NCI-H1417 (cell line): ENCODE data around the gene FLVCR2.

Experiments
- DNase-seq, 3 experiments: peaks; one replicate each; lab custom pipeline; 2025; lab: John Stamatoyannopoulos, UW

The FLVCR2 gene

DNA sequence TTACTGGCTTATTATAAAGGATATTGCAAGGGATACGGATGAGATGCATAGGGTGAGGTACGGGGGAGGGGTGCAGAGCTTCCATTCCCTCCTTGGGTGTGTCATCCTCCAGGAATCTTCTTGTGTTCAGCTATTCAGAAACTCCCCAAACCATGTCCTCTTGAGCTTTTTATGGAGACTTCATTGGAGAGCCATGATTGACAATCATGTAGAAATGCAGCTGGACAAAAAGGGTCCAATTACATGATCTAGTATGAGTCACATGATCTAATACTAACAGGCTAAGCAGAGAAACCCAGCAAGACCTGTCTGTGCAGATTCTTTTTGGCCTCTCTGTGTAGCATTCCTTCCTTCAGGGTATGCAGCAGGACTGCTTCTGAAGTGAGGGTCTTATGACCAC, 23.9 kb upstream of the FLVCR2 start:
- DNase-seq: peak in 1 of 3 experiments; percentile 16

DNA sequence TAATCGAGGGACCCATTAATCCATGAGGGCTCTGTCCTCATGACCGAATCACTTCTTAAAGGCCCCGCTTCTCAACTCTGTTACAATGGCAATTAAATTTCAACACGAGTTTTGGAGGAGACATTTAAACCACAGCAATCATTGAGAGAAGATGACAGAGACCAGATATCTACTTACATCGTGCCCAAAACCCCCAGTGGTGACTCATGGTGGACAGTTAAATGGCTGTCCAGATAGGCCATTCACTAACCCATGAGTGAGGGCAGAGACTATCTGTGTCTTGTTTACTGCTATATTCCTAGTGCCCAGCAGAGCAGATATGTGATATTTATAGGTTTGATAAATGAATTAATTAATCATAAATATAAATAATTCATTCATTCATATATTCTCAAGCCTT, 20.0 kb upstream of the FLVCR2 start:
- no peak for DNase-seq

DNA sequence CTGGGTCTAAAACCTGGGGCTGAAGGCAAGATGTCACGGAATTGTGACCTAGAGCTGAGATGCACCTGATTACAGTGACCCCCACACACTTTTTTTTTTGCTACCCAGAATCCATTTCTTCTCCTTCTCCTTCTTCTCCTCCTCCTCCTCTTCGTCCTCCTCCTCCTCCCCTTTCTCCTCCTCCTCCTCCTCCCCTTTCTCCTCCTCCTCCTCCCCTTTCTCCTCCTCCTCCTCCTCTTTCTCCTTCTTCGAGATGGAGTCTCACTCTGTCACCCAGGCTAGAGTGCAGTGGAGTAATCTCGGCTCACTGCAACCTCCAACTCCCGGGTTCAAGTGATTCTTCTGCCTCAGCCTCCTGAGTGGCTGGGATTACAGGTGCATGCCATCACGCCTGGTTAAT, 19.4 kb upstream of the FLVCR2 start:
- no peak for DNase-seq

DNA sequence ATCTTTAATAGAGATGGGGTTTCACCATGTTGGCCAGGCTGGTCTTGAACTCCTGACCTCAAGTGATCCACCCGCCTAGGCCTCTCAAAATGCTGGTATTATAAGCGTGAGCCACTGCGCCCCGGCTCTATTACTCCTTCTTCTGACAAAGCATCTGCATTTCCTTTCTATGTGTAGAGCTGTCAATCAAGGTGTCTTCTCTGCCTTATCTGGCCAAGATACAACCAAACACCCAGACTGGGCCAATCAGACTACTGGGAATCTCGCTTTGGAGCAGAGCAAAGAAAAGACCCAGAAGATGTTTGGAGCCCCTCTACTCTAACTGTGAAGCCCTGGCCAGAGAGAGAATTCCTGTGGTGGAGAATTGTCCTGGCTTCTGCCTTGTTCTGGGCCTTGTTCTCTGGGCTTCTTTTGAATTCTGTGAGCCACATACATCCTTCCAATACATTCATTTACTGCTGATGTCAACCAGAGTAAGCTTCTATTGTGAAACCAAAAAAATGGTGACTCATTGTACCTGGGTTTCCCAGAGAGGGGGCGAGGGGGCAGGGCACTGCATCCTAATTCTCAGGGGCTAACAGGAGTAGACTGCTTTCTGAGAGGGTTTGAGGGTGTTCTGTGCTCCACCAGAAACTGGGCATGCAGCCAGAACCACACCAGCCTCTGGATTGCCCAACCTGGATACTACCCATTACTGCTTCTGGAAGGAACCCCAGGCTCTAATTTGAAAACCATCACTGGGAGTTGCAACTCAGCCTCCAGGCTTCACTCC, 18.8 kb upstream of the FLVCR2 start:
- no peak for DNase-seq

DNA sequence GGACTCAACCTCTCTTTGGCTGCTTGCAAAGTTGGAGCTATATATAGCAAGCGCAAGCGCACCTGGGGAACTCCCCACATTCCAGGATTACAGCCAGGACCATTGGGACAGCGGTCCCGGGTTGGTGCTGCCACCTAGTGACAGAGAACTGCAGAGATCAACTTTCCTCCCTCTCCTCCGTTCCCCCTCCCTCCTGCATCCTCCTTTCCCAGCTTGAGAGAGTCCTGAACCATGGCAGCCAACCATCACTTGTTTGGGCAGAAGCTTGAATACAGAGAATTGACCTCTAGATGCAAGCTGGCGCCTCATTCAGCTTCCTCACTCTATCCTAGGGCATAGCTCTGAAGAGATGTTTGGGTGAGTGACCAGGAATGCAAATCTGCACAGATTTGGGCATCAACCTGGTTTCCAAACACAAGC, 17.4 kb upstream of the FLVCR2 start:
- peak; percentile 55 to 85 (median 79) for DNase-seq

DNA sequence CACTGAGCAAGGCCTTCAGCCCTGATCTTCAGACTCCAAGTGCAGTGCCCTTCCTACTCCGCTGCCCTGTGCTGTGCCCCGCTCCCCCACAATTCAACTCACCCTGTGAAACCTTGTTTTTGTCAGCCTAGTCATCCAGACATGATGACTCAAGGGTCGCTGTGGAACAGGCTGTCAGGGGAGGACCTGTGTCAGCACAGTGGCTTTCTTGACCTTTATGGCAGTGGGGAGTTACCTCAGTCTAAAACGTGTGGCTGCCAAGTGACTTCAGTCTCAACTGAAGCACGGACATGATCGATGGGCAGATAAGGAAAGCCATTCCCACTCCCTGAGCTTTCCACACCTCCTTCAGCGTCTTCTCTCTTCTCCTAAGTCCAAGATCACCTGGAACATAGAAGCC, 16.3 kb upstream of the FLVCR2 start:
- DNase-seq: no peak

DNA sequence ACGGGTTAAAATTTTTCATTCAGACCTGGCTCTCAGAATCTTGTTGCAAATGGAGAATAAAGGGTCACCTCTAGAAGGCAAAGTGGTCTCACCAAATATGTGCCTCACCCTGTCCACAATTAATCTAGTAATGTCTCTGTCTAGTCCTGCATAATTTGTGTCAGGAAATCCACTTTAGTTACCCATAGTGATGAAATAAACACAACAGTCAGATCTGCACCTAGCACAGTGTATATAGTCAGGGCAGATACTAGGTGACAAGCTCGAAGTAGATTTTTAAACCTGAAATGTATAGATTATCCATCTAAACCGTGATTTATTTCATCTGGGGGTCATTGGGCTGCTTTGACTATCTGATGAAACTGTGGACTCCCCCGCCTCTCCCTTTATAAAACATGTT, 15.9 kb upstream of the FLVCR2 start:
- DNase-seq: no peak

DNA sequence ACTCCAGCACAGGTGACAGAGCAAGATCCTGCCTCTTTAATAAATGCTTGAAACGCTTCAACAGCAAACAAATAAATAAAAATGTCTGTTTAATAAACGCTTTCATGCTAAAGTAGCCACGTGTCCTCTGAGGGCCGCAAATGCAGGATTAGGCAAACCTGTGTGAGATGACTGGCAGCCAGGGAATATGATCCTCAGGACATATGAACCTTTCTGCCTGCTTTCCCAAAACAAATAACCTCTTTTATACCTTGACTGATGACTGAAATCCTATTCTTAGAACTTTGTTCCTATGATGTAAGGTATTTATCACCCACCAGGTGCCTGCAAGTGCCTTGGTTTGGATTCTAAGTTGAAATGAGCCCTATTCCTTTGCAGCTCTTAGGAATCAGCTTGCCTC, 14.5 kb upstream of the FLVCR2 start:
- peak; percentile 13 to 66 (median 34) for DNase-seq

DNA sequence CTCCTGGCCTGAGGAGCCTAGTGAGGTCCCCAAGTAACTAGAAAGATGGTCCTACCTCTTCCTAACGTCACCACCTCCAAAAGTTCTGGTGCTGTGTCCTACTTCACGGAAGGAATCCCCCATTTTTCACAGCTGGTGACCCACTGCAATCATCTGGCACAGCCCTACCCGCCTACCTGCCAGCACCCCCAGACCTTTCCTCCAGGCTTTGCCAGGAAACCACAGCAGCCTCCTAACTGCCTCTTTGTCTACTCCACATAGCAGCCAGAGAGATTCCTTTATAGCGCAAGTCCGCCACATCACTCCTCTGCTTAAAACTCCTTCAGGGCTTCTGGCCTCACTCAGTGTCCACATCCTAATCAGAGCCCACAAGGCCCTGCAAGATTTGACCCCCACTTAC, 13.4 kb upstream of the FLVCR2 start:
- DNase-seq: no peak

DNA sequence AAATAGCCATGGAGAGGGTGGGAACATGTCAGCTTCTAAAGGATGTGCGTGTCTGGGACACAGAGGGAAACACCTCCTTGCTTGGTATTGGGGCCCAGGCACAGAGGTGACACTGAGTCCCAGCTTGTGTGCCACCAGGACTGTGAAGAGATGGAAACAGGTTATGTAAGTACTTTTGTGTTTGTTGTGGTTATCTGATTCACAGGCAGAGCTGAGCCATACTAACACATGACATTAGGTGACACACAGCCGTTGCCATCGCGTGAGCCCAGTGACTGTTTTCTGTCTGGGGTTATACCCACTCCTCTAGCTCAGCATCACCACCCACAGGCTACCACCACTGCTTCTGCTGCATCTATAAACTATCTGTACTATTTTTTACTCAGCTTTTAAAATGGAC, 12.1 kb upstream of the FLVCR2 start:
- DNase-seq: no peak

DNA sequence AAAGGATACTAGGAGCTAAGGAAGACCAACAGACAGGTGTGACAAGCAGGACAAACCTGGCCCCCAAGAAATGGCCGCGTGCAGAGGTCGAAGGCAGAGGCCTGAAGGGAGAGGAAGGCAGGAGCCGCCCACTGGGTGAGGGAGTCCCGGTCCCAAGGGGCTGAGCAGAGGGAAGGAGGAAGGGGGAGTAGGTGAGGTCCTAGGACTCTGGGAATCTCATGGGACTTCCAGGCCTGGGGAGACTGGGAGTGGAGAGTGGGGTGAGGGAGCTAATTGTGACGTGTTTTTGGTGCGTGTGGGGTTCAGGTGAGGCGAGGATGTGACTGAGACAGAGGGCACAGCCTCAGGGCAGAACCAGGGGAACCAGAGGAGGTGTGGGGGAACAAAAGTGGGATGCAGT, 11.7 kb upstream of the FLVCR2 start:
- DNase-seq: no peak

DNA sequence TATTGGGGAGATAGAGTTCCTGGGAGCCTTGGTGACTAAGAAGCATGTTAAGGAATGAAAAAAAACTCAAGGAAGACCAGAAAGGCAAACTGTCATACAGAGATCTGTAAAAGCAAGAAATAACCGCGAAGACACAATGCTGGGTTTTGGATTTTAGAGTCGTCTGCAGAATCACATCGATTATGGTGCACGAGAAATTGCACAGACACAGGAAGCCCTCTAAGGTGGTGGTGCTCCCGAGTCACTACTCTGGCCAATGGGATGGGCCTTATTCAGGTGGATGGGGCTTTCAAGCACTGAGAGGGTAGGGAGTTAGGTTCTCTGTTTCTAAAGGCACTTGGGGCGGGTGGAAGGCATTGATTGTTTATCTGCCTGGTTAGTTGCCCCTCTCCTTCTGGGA, 10.3 kb upstream of the FLVCR2 start:
- DNase-seq: no peak

DNA sequence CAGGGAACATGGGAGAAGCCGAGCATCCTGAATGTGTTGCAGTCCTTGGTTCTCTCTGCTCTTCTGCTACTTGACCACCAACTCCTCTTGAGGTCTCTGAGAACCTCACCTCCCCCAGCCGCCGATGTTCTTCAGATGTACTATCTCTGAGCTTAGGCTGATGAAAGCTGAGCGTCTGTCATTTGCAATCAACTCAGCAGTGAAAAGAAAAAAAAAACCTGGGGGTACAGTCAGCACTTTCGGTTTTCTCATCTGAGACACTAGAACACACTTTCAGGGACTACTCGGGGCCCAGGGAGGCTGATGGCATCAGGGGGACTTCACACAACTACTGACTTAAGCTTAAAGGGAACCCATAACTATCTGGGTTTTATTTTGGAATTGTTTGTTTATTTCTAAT, 9.6 kb upstream of the FLVCR2 start:
- DNase-seq: no peak

DNA sequence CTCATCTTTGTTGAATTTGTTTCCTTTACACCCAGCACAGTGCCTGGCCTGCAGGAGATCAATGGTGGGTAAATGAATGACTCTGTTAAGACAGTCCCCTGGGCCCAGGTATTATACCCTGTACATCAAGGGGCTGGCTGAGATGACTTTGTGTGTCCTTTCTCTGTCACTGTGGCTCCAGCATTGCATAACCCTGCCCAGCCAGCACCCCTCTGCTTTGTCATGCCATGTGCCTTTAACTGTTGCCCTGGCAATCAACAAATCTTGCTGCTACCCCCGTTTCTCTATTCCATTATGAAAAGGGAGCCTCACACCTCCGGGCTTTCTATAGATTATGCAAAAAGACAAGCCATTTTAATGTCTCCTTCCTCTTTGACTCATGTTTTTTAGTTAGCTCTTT, 7.6 kb upstream of the FLVCR2 start:
- DNase-seq: no peak

DNA sequence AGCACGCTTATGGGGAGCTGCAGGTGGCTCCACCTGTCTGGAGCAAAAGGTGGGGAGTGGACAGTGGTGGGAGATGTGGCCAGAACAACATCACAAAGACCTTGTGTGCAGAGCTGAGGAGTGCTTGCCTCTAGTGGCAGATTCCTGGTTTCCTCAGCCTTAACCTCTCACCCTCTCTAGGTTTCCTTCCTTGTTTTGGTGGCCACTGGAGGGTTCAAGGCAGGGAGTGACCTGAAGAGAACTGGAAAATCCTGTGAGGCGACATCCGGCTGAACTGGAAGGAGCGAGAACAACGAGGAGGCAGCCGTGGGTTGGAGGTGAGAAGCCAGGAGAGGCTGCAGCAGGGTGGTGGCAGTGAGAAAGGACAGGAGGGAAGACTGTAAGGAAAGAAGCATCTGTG, 6.3 kb upstream of the FLVCR2 start:
- no peak for DNase-seq

DNA sequence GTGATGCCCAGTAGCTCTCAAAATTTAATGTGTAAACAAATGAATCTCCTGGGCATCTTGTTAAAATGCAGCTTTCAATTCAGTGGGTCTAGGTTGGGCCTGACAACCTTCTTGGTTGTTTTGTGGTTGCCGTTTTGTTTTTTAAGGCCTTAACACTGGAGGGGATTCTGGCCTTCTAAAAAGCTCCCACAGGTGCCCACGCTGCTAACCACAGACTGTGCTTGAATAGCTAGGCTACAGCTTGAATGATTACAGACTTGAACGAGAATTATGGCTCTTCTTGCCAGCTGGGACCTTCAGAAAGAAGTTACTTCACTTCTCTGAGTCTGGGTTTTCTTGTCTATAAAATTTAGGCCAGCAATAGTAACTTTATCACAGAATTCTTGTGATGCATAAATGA, 1.3 kb upstream of the FLVCR2 start:
- DNase-seq: no peak

DNA sequence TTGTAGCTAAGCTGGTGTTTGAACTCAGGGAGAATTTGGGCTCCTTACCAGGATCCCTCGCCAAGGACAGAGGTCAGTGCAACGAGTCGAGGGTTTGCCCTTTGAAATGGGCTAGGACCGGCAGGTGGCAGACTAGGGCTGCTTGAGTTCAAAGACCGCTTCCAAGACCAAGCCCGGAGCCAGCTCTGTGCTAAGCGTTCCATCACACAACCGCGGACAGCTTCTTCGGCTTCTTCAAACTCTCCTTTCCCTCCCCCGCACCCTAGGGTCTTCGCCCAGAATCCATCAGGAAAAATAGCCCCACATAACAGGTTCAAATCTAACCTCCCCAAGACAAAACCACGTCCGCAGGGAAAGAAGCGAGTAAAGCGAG, 705 bp upstream of the FLVCR2 start:
- DNase-seq: peak; percentile 65 to 82 (median 76)

DNA sequence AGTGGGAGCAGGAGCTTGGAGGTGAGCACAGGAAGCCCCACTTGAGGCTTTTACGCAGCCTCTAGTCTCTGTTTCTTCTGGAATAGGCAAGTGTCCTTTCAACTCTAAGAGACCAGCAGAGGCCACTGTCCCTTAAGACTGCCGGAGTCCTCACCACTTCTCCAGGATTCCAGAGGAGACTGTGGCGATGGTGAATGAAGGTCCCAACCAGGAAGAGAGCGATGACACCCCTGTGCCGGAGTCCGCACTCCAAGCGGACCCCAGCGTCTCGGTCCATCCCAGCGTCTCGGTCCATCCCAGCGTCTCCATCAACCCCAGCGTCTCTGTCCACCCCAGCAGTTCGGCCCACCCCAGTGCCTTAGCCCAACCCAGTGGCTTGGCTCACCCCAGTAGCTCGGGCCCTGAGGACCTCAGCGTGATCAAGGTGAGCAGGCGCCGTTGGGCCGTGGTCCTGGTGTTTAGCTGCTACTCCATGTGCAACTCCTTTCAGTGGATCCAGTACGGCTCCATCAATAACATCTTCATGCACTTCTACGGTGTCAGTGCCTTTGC, 442 bp downstream of the FLVCR2 start:
- DNase-seq: peak in 1 of 3 experiments; percentile 43

DNA sequence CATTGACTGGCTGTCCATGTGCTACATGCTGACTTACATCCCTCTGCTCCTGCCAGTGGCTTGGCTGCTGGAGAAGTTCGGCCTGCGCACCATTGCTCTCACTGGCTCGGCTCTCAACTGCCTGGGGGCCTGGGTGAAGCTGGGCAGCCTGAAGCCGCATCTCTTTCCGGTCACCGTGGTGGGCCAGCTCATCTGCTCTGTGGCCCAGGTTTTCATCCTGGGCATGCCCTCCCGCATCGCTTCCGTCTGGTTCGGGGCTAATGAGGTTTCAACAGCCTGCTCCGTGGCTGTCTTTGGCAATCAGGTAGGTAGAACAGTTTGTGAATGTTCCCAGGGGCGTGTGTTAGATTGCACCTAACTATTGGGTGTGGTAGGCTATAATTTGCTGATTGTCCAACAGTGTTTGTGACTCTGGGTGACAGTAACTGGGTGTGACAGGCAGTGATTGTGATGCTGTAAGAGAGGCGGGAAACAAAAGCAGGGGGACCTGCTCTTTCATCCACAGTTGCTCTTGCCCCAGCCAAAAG, 981 bp downstream of the FLVCR2 start:
- DNase-seq: peak in 1 of 3 experiments; percentile 10

DNA sequence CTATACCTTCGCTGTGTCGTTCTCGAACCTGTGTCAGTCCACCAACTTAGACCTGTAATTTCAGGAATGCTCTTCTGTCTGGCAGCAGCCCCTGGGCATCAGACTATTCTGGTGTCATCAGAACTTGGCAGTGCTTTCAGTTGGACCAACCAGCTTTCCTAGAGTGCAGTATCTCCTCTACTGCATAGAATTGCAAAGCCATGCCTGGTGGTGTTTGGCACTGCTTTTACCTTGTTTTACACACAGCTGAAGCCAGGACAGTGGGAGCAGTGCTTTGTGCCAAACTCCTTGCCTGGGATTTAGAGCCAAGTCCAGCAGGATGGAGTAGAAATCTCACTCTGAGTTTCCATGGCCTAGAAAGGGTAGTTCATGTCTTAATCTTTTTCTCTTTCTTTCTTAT, 1.5 kb downstream of the FLVCR2 start:
- no peak for DNase-seq

DNA sequence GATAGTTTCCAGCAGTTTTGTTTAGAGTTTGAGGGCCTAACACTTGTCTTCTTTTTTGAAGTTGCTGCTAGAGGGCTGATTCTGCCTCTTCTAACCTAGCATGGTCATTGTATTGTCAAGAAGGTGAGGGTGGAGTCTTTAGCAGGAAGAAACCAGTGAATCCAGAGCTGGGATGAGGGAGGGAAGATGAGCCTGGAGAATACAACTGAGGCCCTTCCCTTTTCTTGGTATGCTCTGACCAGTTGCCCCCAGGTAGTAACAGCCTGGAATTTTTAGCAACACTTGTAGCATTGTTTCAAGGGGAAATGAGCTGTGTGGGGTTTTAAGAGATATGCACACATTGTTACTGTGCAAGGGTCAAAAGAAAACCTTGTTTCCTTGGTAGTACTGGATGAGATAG, 9.0 kb downstream of the FLVCR2 start:
- no peak for DNase-seq

DNA sequence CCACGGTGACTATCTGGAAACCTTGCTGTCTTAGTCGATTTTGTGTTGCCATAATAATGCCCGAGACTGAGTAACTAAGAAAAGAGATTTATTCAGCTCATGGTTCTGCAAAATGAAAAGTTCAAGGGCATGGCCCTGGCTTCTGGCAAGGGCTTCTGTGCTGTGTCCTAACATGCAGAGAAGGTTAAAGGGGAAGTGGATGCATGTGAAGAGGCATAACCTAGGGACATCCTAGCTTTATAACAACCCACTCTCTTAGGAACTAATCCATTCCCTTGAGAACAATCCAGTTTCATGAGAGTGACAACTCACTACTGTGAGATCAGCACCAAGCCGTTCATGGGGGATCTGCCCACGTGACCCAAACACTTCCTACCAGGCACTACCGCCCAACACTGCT, 11.5 kb downstream of the FLVCR2 start:
- no peak for DNase-seq

DNA sequence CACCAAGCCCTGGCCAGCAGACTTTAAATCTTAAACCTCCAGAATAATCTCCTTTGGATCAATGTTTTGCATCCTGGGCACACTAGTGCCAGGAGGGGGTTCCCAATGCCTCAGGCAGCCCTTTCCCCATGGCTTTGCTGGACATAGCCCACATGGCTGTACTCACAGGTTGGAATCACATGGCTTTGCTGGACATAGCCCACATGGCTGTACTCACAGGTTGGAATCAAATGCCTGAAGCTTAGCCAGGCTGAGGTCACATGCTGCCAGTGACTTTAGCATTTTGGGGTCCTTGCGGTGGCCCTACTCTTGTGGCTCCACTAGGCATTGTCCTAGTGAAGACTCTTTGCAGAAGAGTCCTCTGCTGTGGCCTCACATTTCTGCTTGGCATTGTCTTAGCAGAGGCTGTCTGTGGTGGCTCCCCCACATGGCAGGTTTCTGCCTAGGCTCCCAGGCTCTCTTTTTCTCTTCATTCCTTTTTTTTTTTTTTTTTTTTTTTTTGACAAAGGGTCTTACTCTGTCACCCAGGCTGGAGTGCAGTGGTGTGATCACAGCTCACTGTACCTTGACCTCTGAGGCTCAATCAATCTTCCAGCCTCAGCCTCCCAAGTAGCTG, 13.0 kb downstream of the FLVCR2 start:
- no peak for DNase-seq
